LNCaP clone FGC (cell line): ENCODE results near the gene PLEKHA1.

Experiments
- DNase-seq: peaks from one replicate; pipeline ENCODE4 v3.0.0-alpha.2; 2011; ENCODE audit warnings: low read depth
- H3K4me3 ChIP-seq: 2 replicates; pipeline ENCODE4 v1.5.1; 2011; ENCODE audit warnings: mild to moderate bottlenecking, low read depth, low read length, control low read depth
- TF ChIP-seq, protein P1 (sequence below): IDR thresholded peaks from 2 replicates; pipeline ENCODE4 v1.5.1; 2012; ENCODE audit warnings: mild to moderate bottlenecking; ENCODE audit not compliant: control insufficient read depth, insufficient read depth; ENCODE audit errors: extremely low read depth

Gene PLEKHA1

GRCh38 chr10:122363311-122363710, 11.2 kb upstream of the PLEKHA1 start:
- no peak overlapping the region for H3K4me3 ChIP-seq
- TF ChIP-seq, protein P1, sequence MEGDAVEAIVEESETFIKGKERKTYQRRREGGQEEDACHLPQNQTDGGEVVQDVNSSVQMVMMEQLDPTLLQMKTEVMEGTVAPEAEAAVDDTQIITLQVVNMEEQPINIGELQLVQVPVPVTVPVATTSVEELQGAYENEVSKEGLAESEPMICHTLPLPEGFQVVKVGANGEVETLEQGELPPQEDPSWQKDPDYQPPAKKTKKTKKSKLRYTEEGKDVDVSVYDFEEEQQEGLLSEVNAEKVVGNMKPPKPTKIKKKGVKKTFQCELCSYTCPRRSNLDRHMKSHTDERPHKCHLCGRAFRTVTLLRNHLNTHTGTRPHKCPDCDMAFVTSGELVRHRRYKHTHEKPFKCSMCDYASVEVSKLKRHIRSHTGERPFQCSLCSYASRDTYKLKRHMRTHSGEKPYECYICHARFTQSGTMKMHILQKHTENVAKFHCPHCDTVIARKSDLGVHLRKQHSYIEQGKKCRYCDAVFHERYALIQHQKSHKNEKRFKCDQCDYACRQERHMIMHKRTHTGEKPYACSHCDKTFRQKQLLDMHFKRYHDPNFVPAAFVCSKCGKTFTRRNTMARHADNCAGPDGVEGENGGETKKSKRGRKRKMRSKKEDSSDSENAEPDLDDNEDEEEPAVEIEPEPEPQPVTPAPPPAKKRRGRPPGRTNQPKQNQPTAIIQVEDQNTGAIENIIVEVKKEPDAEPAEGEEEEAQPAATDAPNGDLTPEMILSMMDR = no peak

GRCh38 chr10:122363722-122364463, 10.6 kb upstream of the PLEKHA1 start:
- no peak for DNase-seq
- no peak overlapping the region for H3K4me3 ChIP-seq
- TF ChIP-seq, protein P1 = no peak

More at GRCh38 chr10:122363311-122363710, 11.2 kb upstream of the PLEKHA1 start:
- DNase-seq = no peak

- no peak overlapping the region for H3K4me3 ChIP-seq
- TF ChIP-seq, protein P1 = no peak
- no peak for DNase-seq
Measured at GRCh38 chr10:122368502-122369254, 5.8 kb upstream of the PLEKHA1 start.

DNA sequence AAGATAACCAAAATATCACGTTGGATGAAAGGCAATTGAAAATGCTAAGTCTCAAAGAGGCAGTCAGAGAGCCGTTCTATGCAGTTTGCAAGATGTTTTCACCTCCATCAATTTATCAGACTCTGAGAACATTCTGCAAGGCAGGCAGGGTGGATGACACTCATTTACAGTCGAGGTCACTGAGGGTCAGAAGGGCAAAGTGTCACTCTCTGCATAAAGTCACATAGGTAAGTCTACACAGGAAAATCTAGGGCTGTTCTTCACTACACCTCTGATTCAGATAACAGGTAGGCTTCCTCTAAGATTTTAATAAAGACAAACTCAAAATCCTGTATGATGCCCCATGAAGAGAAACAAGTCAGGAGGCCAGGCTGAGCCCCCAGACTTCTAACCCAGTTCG, 1.4 kb upstream of the PLEKHA1 start:
- no peak for DNase-seq
- TF ChIP-seq, protein P1 = no peak
- no peak overlapping the region; the same call in 1 of the 2 replicates for H3K4me3 ChIP-seq

DNA sequence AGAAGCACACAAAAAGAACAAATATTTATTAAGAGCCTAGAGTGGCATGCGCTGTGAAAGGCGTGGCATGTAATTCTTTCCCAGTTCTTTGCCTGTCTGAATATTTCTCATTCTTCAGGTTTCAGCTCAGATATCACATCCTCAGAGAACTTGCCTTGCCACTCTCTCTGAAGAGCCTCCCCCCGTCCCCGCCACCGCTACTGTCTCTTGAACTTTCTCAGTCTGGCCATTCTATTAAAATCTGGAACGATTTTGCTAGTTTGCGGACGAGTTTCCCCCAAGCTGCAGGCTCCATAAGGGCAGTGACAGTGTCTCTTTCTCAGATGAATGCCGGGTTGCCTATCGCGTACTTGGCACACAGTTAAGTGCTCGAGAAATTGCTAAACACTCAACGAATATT, 787 bp upstream of the PLEKHA1 start:
- TF ChIP-seq, protein P1 = no peak
- DNase-seq = no peak
- peak overlapping the region; percentile 51 for H3K4me3 ChIP-seq

DNA sequence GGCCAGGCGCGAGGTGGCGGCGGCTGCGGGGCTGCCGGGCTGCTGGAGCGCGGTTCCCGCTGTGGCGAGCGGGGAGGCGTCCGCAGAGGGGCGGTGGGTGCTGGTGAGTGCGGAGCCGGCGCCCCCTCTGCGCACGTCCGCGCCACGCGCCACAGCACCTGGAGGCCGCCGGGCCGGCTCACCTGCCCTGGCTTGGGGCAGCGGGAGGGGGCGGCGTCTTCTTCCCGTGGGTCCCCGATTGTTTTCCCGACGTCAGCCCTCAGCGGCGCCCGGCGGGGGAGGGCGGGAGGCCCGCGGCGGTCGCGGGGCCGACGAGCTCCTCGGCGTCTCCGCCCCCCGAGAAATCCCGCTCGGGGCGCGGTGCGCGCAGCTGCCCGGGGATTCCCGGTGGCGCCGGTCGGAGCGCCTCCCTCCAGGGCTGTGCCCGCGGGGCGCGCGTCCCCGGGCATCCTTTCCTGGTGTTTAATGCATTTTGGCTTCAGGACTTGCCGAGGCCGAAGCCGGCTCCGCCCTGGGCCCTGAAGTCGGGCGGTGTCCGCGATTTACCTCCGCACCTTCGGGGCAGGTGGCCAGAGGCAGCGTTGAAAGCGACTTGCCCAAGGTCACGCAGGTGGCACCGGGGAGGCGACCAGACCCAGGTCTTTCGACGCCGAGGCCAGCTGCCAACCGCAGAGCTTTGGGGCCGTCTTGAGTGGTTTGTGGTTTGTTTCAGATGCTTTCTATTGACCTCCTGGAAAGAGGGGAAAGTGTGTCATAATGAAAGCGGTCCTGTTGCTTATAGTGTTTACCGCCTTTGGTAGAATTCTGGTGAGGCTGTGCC, 561 bp downstream of the PLEKHA1 start:
- peak overlapping the region; percentile 52 for H3K4me3 ChIP-seq
- TF ChIP-seq, protein P1 = no peak
- no peak for DNase-seq
